Measurements from ENCODE around the gene DOK7.

DOK7 gene, protein sequence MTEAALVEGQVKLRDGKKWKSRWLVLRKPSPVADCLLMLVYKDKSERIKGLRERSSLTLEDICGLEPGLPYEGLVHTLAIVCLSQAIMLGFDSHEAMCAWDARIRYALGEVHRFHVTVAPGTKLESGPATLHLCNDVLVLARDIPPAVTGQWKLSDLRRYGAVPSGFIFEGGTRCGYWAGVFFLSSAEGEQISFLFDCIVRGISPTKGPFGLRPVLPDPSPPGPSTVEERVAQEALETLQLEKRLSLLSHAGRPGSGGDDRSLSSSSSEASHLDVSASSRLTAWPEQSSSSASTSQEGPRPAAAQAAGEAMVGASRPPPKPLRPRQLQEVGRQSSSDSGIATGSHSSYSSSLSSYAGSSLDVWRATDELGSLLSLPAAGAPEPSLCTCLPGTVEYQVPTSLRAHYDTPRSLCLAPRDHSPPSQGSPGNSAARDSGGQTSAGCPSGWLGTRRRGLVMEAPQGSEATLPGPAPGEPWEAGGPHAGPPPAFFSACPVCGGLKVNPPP

DNA sequence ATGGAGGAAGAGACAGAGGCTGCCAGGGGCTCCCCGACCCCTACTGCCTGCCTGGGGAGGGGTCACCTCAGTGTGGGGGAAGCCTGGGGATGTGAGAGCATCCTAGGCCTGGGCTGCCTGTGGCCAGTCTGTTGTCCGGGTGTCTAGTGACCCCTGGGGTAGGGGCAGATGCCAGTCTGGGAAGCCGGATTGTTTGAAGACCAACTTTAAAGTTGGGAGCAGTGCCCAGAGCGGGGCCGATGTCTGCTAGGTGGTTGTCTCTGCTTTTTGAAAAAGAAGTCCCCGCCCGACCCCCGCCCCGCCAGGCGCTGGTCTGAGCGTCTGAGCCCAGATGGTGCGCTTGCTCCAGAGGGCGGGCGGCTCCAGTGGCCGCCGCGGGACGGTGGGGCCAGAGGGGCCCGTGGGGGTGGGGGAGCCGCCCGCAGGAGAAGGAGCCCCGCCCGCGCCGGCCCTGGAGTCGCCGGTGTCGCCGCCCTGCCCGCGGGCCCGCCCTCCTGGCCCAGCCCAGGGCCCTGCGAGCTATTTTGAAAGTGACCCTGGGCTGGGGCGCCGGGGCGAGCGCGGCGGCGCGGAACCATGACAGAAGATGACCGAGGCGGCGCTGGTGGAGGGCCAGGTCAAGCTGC, at the start of gene DOK7:
Gene DOK7, plus strand, starts transcription at position 517 of the 626 bp plus-strand sequence. Its CDS starts 70 bp downstream, at position 587.
- no peak for DNase-seq

DNA sequence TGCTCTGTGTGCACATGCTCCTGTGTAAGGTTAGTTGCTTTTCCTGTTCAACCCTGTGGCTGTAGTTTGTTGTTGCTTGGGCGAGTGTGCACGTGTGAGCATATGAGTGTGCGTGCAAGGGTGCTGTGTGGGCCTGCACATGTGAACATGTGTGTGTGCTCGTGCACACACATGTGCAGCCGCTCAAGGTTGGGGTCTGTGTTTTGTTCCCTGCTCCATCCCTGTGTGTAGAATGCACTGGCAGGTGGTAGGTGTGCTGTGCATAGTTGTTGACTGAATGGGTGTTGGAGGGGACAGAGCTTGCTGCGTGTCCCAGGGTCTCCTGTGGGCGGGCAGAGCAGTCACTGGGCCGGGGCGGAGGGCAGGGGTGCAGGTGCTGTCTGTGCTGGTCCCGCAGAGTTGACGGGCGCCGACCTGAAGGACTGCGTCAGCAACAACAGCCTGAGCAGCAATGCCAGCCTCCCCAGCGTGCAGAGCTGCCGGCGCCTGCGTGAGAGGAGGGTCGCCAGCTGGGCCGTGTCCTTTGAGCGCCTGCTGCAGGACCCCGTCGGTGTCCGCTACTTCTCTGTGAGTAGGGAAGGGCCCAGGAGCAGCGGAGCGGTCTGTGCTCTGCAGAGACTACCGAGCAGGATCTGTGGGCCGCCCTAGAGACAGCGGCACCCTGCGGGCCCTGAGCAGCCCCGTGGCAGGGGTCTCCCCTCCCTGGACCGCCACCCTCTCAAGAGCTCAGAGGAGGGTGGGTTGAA, 49.3 kb upstream of the DOK7 start:
- DNase-seq = no peak

DNA sequence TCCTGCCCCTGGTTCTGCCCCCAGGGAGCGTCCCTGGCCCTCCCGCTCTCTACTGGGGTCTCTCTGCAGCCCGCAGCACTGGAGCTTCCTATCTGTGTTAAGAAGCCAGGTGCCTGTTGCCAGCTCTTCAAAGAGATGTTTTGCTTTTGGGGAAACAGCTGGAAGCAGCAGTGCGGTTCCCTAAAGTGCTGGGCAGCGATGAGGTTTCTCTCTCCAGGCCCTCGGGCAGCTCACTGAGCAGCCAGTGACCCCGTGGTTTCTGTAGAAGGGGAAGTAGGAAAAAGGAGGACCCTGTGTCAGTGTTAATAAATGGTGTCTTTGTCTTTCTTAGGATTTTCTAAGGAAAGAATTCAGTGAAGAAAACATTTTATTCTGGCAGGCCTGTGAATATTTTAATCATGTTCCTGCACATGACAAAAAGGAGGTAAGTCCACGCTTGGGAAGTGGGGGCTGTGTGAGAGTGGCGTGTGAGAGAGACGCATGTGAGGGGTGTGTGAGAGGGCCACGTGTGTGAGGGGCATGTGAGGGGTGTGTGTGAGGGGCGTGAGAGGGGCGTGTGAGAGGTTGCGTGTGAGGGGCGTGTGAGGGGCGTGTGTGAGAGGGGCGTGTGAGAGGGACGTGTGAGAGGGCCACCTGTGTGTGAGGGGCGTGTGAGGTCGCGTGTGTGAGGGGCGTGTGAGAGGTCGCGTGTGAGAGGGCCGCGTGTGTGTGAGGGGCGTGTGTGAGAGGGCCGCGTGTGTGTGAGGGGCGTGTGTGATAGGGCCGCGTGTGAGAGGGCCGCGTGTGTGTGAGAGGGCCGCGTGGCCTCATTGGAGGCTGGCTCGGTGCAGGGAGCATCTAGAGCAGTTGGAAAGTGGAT, 48.5 kb upstream of the DOK7 start:
- no peak for DNase-seq

DNA sequence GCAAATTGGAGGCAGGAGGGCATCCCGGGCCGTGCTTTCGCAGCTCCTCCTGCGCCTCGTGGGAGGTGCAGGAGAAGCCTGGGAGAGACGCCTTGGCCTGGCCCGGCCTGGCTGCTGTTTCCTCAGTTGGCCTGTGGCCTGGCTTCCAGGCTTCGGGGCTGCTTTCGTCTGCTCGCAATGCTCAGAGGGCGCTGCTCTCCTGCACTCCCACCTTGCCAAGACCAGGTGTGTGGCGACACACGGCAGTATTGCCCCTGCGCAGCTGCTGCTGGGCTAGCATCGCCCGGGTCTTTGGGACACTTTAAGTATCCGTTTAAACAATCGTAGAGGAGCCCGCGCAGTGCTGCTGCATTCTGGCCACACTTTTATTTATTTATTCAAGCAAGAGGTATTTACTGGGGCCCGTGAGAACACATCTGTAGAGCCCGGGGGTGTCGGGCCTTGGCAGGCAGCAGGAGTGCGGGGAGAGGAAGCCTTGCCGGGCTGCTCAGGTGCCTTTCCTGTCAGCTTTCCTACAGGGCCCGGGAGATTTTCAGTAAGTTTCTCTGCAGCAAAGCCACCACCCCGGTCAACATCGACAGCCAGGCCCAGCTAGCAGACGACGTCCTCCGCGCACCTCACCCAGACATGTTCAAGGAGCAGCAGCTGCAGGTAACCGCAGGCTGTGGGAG, 47.5 kb upstream of the DOK7 start:
- DNase-seq = no peak

DNA sequence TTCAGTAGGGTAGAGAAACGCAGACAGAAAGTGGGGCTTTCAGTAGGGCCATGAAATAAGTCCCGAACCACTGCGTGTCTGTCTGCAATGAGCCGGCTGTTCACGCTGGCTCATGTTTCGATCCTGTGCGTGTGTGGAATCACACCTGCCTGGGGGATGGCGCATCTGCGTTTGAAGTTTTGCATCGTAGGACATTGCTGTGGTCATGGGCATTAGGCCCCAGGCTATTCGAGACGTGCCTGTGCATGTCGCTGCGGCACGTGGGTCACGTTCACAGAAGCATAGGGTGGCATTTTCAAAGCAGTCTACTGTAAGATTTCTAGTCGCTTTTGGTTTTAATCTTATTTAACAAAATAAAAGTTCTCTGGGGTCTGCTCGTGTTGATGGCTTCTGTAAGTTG, 46.8 kb upstream of the DOK7 start:
- no peak for DNase-seq

DNA sequence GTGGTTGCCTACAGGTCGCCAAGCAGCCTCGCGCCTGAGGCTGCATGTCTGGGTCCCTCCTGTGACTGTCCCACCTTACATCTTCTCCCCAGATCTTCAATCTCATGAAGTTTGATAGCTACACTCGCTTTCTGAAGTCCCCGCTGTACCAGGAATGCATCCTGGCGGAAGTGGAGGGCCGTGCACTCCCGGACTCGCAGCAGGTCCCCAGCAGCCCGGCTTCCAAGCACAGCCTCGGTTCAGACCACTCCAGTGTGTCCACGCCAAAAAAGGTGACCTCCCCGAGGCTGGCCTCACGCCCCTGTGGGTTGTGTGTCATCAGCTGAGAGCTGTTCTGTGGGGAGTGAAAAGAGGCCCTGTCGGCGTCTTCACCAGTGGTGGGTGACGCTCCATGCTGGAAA, 46.3 kb upstream of the DOK7 start:
- DNase-seq = no peak

DNA sequence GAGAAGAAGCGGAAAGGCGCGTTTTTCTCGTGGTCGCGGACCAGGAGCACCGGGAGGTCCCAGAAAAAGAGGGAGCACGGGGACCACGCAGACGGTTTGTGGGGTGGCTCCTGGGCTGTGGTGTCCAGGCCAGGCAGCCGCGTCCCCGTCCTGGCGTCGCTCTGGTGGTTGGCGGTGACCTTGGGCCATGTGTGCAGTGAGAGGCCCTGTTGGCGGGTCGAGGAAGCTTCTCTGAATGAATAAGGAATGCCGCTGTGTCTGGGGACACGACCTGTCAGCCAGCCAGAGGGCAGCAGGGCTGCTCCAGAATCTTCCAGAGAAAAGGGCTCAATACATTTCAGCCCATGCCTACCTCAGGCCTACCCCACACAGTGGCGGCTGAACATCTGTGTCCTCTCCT, 45.7 kb upstream of the DOK7 start:
- DNase-seq = no peak

DNA sequence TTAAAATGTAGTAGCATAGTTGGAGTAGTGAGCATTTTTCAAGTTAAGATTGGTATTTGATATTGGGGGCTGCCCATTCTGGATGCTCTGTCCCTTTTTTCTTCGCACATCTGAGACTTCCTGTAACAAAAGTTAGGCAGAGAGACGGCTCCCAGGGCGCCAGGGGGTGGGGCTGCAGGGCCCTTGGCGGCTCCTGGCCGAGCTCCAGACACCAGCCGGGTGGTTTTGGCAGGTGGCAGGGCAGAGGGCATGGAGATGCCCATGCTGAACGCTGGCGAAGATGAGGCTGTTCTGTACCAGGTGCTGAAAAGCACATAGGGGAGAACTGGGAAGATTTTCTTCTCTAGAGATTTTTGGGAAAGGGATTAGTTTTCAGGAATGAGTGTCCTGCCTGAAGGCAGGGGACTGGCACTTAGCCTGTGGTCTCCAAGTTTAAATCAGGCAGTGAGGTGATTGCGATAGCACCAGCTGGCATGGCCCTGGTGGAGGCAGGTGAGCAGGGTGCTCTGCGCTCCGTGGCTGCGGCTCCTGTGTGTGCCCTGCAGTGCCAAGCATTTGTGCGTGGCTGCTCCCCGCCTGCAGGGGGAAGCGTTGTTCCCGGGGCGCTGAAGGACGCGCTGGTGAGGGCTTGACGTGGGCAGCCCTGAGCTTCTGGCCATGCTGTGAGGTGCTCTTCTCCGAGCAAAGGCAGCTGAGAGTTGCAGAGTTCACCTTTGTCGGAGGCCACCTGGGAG, 44.9 kb upstream of the DOK7 start:
- no peak for DNase-seq

DNA sequence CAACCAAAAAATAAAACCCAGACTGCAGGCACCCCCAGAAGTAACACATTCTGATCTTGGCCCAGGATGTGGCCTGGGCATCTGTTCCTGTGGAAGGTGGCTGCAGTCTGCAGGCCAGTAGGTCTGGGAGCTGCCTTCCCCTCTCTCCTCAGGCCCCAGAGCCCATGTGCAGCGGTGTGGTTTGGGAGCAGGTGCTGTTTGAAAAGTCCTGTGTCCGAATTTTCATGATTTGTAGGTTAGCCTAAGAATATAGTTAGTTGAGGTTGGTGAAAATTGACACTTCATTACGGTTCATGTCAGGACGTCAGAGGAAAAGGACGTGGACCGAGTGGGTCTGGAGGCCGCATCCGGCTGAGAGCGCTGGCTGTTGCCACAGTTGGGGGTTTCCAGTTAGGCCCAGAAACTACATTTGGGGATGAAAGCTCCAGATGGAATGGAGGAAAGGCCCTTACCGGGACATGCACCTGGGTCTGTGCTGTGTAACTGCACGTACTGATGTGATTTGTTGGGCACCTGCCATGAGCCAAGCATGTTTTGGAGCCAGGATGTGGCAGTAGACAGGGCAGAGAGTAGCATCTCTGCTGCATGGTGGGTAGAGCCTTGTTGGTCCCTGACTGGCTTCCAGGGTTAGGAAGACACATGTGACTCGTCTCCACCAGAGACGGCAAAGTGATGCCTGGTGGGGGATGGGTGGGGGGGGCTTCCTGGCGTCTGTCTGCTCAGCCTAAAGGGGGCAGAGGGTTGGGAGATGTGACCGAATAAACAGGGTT, 43.1 kb upstream of the DOK7 start:
- DNase-seq = no peak

DNA sequence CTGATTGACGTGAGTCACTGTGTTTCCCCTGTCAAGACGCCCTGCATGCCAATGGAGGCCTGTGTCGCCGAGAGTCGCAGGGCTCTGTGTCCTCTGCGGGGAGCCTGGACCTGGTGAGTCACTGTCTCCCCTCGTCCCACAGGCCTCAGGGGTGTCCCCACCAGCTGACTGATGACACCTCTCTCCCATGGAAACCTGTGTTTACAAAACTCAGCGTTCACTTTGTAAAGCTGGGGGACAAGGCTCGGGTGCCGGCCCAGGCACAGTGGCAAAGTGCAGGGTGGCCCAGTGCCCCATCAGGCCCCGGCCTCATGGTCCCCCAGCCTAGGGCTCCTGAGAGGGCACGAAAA, 42.5 kb upstream of the DOK7 start:
- no peak for DNase-seq

DNA sequence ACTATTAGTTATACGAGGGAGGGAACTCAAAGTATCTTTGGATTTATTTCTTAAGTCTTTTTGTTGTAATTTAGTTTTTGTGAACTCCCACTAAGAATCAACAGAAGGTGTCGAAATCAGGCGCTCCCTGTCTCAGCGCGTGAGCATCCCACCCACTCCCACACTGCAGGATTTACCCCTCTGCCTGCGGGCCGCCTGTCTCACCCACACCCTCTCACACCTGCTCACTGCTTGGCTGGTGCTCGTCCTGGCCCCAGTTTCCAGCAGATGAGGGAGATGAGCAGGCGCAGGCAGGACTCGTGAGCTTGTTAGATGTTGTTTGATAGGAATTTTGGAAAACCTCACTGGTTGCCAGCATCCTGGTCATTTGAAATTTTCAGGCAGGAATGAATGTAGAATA, 42.1 kb upstream of the DOK7 start:
- DNase-seq = no peak

DNA sequence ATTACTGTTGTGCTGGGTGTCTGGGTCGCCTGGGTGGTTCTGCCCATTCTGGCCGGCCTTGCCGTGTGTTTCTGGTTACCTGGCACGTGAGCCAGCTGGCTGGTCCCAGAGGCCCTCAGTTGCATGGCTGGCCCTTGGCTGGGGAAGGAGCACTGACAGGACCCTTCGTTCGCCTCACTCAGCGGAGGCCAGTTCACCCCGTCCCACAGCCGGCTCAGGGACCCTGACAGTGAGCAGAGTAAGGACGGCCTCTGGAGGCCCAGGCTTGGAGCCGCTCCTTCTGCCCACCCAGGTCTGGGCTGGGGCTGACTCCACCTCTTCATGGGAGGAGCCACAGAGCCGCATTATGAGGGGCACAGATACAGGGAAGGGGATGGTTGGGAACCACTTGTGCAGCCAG, 41.6 kb upstream of the DOK7 start:
- DNase-seq = no peak

DNA sequence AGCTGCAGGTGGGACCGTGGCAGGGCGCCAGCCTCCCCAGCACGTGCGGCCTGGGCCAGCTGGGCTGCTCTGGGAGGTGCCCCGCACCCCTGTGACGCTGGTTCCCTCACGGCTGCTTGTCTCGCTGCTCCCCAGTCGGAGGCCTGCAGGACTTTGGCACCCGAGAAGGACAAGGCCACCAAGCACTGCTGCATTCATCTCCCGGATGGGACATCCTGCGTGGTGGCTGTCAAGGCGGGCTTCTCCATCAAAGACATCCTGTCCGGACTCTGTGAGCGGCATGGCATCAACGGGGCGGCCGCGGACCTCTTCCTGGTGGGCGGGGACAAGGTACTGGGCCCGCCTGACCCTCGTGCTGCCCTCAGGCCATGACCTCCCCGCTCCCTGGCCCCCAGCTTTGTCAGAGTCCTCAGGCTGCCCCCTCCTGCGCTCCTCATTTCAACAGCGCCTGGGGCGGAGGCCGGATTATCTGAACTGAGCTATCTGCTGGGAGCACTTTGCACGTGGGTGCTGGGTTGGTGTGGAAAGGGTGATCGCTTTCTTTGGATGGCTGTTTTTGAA, 40.8 kb upstream of the DOK7 start:
- no peak for DNase-seq

DNA sequence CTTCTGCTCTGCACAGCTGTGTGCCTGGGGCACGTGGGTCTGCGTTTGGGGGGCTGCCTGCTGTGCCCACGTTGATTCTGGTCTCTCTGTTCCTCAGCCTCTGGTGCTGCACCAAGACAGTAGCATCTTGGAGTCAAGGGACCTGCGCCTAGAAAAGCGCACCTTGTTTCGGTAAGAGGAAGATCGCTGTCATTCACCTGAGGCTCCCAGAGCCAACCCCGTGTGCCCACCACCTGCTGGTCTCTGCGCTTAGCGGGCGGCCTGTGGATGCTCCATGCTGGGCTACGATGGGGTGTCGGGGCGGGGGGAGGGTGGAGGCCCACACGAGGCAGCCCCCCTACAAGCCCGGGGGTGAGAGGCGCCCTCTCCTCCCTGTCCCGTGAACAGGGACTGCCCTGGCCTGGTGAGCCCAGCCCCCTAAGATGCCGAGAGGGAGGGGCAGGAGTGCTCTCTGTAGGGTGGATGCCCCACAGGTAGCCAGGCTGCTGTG, 40.3 kb upstream of the DOK7 start:
- no peak for DNase-seq

DNA sequence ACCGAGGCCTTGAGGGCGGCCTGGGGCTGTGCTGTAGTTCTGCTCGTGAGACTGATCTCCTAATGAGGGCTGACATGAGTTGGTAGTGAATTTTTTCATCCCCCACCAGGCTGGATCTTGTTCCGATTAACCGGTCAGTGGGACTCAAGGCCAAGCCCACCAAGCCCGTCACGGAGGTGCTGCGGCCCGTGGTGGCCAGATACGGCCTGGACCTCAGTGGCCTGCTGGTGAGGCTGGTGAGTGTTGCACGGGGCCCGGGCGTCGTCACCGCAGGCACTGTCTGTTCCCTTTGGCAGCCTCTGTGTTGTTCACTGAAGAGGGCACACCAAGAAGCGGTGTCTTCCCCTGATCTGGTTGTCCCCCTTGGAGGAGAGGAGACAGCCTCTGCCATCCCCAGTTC, 39.7 kb upstream of the DOK7 start:
- no peak for DNase-seq

DNA sequence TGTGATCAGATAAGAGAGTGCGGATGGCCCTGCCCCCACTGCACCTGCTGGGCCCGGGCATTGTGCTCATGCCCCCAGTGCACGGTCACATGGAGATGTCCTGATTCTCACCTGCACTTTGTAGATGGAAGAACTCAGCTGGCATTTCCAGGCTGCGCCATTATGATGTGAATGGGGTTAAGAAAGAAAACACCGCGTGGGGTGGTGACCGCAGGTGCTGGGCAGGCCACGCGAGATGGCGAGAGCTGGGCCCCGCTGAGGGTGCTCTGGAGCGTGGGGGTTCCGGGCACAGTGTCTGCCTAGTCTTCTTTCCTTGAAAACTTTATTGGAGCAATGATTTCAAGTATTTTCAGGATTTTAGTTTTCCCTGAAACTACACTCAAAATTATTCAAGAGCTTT, 39.2 kb upstream of the DOK7 start:
- no peak for DNase-seq

DNA sequence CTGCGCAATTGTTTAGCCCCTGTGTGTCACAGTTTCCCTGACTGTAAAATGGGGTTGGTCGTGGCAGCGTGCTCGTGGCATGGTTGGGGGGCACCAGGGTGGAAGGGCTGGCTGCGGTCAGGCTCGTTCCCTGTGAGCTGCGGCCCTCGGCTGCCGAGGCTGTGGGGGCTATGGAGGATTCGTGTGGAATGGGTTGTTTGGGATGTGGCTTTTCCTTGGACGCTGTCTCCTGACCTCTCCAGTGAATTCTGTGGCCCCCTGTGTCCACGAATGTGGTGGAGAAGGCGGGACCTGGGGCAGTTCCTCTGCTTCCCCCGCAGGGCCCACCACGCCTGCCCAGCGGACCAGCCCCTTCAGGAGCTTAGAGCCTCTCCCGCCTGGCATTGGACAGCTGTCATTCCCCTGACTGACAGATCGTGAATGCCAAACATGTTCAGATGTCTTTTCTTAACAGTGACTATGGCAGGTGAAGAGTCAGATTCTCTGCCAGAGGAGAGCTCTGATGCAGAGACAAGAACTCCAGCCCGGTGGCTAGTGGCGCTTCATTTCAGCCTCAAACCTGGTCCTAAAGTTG, 38.5 kb upstream of the DOK7 start:
- DNase-seq = no peak

DNA sequence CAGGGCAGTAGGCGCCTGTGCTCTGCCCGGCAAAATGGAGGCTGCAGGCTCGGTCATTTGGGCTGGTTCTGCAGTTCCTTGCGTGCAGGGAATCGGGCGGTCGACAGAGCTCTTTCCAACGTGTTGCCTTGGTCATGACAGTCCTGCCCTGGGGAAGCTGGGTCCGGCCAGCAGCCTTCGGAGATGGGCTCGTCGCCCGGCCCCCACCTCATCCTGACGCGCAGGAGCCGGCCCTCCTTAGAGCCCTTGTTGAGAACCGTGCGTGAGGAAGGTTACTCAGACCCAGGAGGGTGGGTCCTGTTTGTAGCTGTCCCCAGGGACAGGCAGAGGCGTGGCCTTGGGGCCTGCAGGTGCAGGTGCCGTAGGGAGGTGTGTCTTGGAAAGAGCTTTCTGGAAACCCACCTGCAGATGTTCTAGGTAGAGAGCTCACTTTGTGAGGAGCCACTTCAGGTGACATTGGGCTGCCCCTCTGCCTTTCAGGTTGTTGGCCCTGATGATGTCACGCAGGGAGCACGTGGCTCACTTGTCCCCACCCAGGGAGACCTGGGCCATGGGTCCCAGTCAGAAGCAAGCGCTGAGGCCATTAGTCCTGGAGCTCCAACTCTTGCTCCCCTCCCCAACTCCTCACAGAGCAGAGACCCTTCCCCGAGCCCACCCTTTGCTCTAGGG, 36.5 kb upstream of the DOK7 start:
- no peak for DNase-seq

DNA sequence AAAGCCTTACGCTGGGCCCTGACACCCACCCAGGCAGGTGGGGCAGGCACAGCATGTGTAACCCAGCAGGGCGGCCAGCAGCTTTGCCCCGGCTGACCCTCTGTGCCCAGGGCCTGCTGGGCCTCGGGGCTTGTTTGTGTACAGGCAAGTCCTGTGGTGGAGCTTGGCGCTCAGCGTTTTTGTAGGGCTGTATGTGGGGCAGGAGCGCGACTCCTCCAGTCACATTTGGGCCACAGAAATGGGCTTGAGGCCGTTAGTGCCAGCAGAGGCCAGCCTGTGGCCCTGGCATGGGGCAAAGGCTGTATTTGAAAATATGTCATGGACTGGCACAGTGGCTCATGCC, 36.0 kb upstream of the DOK7 start:
- no peak for DNase-seq

Measured in activated CD8-positive, alpha-beta memory T cell treated with anti-CD3 and anti-CD28 coated beads, Interleukin-2, amount 50 U/mL, for 4 hours (primary cell).